ENCODE measurements around the gene XPA. TPM values are rescaled to one million over a fixed set of nuclear protein-coding genes. Genes with fewer than 3 reads are reported as not detected.

XPA gene
- total RNA-seq, 1 donor from 2014 or later: 5.8 TPM

DNA sequence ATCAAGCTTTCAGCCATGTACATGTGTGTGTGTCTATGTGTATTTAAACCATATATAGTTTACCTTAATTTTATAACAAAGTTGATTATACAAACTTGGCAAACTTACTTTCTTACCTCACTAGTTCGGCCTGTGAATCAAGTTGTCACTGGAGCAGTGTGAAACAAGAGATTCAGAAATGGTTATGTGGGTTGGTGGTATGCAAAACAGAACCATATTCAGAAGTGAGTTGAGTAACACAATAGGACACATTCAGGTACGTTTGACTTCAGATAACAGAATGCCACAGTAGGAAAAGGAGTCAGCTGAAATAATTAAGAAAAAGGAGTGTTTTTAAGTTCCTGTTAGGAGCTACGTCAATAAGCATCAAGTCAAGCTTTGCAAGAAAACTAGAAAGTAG is 21.5 kb downstream of the XPA start:
- Histone ChIP-seq H3K4me1 (peaks cover 11% of the 10 kb centered on the region), H3K4me3 (no peak overlapping the region), H3K27ac (replicated peaks) (no peak overlapping the region), H3K27me3 (ENCODE audit: low read depth) (no peaks in the 10 kb centered on the region), H3K36me3 (peaks cover 92% of the 10 kb centered on the region), H3K9me3 (replicated peaks) (no peaks in the 10 kb centered on the region)
- DNase-seq: no peak
- TF ChIP-seq, protein P1, sequence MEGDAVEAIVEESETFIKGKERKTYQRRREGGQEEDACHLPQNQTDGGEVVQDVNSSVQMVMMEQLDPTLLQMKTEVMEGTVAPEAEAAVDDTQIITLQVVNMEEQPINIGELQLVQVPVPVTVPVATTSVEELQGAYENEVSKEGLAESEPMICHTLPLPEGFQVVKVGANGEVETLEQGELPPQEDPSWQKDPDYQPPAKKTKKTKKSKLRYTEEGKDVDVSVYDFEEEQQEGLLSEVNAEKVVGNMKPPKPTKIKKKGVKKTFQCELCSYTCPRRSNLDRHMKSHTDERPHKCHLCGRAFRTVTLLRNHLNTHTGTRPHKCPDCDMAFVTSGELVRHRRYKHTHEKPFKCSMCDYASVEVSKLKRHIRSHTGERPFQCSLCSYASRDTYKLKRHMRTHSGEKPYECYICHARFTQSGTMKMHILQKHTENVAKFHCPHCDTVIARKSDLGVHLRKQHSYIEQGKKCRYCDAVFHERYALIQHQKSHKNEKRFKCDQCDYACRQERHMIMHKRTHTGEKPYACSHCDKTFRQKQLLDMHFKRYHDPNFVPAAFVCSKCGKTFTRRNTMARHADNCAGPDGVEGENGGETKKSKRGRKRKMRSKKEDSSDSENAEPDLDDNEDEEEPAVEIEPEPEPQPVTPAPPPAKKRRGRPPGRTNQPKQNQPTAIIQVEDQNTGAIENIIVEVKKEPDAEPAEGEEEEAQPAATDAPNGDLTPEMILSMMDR (IDR thresholded peaks at IDR 0.05; ENCODE audit: borderline replicate concordance): no peak
- intact Hi-C loops (cut with micrococcal nuclease): no loop called here

DNA sequence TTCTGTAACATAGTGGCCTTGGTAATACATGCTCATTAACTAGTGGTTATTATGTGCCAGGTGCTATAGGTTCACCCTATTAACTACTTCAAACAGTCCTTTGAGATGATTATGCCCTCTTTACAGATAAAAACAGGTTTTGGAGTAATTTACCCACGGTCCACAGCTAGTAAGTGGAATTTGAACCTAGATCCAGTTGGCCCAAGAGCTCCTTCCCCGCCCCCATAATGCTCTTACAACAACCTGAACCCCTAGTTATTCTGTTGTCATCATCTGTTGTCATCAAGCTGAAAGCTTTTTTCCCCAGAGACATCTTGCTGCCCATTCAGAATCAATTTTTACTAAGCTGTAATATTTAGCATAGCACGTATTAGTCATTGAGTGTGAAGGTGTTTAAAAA is 23.2 kb downstream of the XPA start:
- DNase-seq: no peak
- peaks cover 9% of the 10 kb centered on the region for H3K4me1 ChIP-seq
- no peak overlapping the region for H3K27ac ChIP-seq (replicated peaks)
- H3K4me3 ChIP-seq: no peak overlapping the region
- H3K9me3 ChIP-seq (replicated peaks): no peaks in the 10 kb centered on the region
- peaks cover 97% of the 10 kb centered on the region for H3K36me3 ChIP-seq
- intact Hi-C loops (cut with micrococcal nuclease): no loop called here
- H3K27me3 ChIP-seq (ENCODE audit: low read depth): no peaks in the 10 kb centered on the region
- TF ChIP-seq, protein P1 (IDR thresholded peaks at IDR 0.05; ENCODE audit: borderline replicate concordance): no peak

DNA sequence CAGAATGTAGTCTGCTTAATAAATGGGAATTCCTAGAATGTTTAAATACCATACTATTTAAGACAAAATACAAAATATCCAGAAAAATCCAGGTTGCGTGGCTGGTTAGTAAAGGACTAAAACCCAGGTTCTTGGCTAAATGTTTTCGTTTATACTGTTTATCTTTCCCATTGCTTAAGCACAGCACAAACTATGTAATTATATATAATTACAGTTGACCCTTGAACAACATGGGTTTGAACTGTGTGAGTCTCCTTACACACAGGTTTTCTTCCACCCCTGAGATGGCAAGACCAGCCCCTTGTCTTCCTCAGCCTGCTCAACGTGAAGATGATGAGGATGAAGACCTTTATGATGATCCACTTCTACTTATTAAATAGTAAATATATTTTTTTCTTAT is 24.7 kb downstream of the XPA start:
- Histone ChIP-seq H3K4me1 (peaks cover 9% of the 10 kb centered on the region), H3K9me3 (replicated peaks) (no peaks in the 10 kb centered on the region), H3K36me3 (peaks cover 100% of the 10 kb centered on the region), H3K27me3 (ENCODE audit: low read depth) (no peaks in the 10 kb centered on the region), H3K27ac (replicated peaks) (no peak overlapping the region), H3K4me3 (no peak overlapping the region)
- no peak for DNase-seq
- TF ChIP-seq, protein P1 (IDR thresholded peaks at IDR 0.05; ENCODE audit: borderline replicate concordance): no peak
- intact Hi-C loops (cut with micrococcal nuclease): no loop called here

DNA sequence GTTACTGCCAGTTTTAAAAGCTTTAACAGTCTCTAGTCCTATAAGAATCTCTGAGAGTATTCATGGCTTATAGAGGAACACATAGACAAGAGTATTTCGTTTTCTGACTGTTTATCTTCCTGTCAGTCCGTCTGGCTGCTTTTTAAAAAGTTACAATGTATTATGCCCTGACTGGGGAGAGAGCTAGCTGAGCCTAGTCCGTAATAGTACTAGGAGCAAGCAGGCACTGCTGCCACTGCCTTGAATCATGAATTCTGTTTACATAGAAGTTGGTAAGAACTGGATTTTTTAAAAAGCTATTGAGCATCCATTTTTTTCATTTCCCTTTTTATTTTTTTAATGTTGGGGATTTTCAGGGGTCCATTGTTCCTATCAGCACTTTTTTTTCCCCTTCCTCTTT is 26.6 kb downstream of the XPA start:
- Histone ChIP-seq H3K36me3 (peaks cover 100% of the 10 kb centered on the region), H3K4me1 (peaks cover 9% of the 10 kb centered on the region), H3K27me3 (ENCODE audit: low read depth) (no peaks in the 10 kb centered on the region), H3K4me3 (no peak overlapping the region), H3K9me3 (replicated peaks) (no peaks in the 10 kb centered on the region), H3K27ac (replicated peaks) (peak overlapping the region; percentile 6)
- no peak for DNase-seq
- TF ChIP-seq, protein P1 (IDR thresholded peaks at IDR 0.05; ENCODE audit: borderline replicate concordance): no peak
- intact Hi-C loops (cut with micrococcal nuclease): no loop called here

DNA sequence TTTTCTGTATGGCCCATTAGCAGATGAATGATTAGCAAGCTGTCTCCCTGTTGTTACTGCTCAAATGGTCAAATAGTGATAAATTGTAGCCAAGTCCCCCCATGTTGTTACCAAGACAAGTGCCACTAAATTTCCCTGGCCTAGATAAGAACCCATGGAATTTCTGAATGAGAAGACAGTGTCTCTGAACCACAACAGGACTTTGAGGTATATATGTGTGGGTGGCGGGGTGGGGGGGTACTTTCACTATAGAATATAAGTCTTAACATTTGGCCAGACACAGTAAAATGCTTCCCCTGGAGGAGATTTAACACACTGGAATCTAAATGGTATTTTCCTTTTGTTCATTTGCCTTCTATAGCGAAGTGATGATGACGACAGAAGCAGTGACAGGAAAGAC is 28.7 kb downstream of the XPA start:
- TF ChIP-seq, protein P1 (IDR thresholded peaks at IDR 0.05; ENCODE audit: borderline replicate concordance): no peak
- Histone ChIP-seq H3K36me3 (peaks cover 100% of the 10 kb centered on the region), H3K27me3 (ENCODE audit: low read depth) (no peaks in the 10 kb centered on the region), H3K9me3 (replicated peaks) (no peaks in the 10 kb centered on the region), H3K27ac (replicated peaks) (no peak overlapping the region), H3K4me1 (peaks cover 9% of the 10 kb centered on the region), H3K4me3 (no peak overlapping the region)
- intact Hi-C loops (cut with micrococcal nuclease): no loop called here
- no peak for DNase-seq

Measured in left ventricle myocardium inferior (tissue), 1 donor.